Esophagus squamous epithelium (tissue), 5 donors: ENCODE results near the gene EDEM3. TPM values are rescaled to one million over a fixed set of nuclear protein-coding genes. Genes with fewer than 3 reads are reported as not detected.

ENCODE experiments used
- DNase-seq: peaks from one replicate; lab custom pipeline; 2025; lab: John Stamatoyannopoulos, UW
- H3K27ac ChIP-seq, 4 donors: fragments of 200-600 bp; sonication (generic); one replicate each; pipeline ENCODE4 v1.5.1; 2016 to 2019; ENCODE audit warnings: mild to moderate bottlenecking in 1 of 4
- H3K27me3 ChIP-seq, 4 donors: fragments of 200-600 bp; sonication (generic); 1 replicate in 3 of 4; 2 replicates in 1 of 4; pipeline versions ENCODE4 v1.5.1 to v1.6.0; 2017 to 2021; ENCODE audit warnings: antibody characterized with exemption in 1 of 4
- H3K36me3 ChIP-seq, 3 donors: fragments of 200-600 bp; sonication (generic); one replicate each; pipeline ENCODE4 v1.5.1; 2016 to 2019
- H3K4me1 ChIP-seq, 3 donors: fragments of 200-600 bp; sonication (generic); one replicate each; pipeline ENCODE4 v1.5.1; 2017 to 2019
- H3K4me3 ChIP-seq, 4 donors: fragments of 200-600 bp; sonication (generic); 1 replicate in 3 of 4; 2 replicates in 1 of 4; pipeline ENCODE4 v1.5.1; 2016 to 2019; ENCODE audit warnings: mild to moderate bottlenecking in 2 of 4, moderate library complexity in 1 of 4
- H3K9me3 ChIP-seq, 3 donors: fragments of 200-600 bp; sonication (generic); one replicate each; pipeline ENCODE4 v1.5.1; 2016 to 2019
- POLR2A ChIP-seq, 4 donors: fragments of 450-650 bp; IDR thresholded peaks; one replicate each; pipeline ENCODE4 v1.6.1; 2017; ENCODE audit warnings: antibody characterized with exemption in 4 of 4, mild to moderate bottlenecking in 4 of 4, moderate library complexity in 3 of 4
- WGBS, 2 donors: methylation state at CpG; one replicate each; pipeline ENCODE4 v1.1.5; 2018; 5-methylcytosine and 5-hydroxymethylcytosine counted together
- intact Hi-C: fragments of 100-400 bp; cut with DNase I; formaldehyde crosslinking; loops from one replicate; pipeline ENCODE4 v1.15.0; 2022
- total RNA-seq, 4 donors: library from RNA; depleted of rRNA; stranded (reverse); fragments of >200 nt; gene quantifications; one replicate each; pipeline ENCODE4 v1.1.0, GENCODE V29; 2016
- TF ChIP-seq, protein P1 (sequence below), 6 experiments: fragments of 450-650 bp in 4 of 6; fragments of 200-600 bp in 2 of 6; sonication (generic) in 2 of 6; IDR thresholded peaks; one replicate each; pipeline ENCODE4 v1.5.1; 2016 to 2019; ENCODE audit warnings: antibody characterized with exemption in 6 of 6, mild to moderate bottlenecking in 4 of 6, moderate library complexity in 4 of 6
- donor health status: DM: yes; HTN: yes; CAD: no.

Gene EDEM3
- total RNA-seq, 4 donors from 2014 or later = 13.4 to 22.6 (median 20.9) TPM

DNA sequence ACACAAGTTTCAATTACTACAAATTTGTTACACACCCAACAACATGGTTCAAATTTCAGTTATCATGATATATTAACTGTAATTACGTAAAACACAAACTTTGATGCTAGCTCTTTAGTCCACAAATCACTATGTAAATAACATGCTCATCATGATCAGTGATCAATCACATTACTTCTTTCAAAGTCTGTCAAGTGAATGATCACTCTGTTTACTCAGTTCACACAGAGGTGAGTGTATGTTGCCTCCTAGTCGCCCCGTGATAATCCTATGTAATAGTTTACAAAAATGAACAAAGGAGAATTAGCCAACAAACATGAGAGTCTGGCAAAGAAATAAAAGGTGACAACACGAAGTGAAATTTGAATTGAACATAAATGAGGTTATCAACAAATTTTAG lies 14.3 kb downstream of the EDEM3 start:
- 37 to 72% methylated on average over 4 of the region's 4 CpGs for WGBS, 2 donors
- Histone ChIP-seq H3K9me3 (no peaks in the 10 kb centered on the region), H3K4me3 (no peak overlapping the region), H3K4me1 (peaks cover 0 to 6% (median 0%) of the 10 kb centered on the region in 3 donors), H3K27me3 (no peaks in the 10 kb centered on the region), H3K36me3 (peaks cover 0 to 20% (median 0%) of the 10 kb centered on the region in 3 donors), H3K27ac (no peak overlapping the region)
- intact Hi-C loops = no loop called here
- TF ChIP-seq POLR2A (IDR thresholded peaks at IDR 0.05) = no peak
- TF ChIP-seq, protein P1, sequence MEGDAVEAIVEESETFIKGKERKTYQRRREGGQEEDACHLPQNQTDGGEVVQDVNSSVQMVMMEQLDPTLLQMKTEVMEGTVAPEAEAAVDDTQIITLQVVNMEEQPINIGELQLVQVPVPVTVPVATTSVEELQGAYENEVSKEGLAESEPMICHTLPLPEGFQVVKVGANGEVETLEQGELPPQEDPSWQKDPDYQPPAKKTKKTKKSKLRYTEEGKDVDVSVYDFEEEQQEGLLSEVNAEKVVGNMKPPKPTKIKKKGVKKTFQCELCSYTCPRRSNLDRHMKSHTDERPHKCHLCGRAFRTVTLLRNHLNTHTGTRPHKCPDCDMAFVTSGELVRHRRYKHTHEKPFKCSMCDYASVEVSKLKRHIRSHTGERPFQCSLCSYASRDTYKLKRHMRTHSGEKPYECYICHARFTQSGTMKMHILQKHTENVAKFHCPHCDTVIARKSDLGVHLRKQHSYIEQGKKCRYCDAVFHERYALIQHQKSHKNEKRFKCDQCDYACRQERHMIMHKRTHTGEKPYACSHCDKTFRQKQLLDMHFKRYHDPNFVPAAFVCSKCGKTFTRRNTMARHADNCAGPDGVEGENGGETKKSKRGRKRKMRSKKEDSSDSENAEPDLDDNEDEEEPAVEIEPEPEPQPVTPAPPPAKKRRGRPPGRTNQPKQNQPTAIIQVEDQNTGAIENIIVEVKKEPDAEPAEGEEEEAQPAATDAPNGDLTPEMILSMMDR (IDR thresholded peaks at IDR 0.05) = no peak
- DNase-seq = no peak

GRCh38 chr1:184739796-184740195 lies 14.9 kb downstream of the EDEM3 start:
- no peak for DNase-seq
- Histone ChIP-seq H3K27me3 (no peaks in the 10 kb centered on the region), H3K36me3 (peaks cover 0 to 25% (median 4%) of the 10 kb centered on the region in 3 donors), H3K27ac (no peak overlapping the region), H3K4me1 (peaks cover 0 to under 1% (median 0%) of the 10 kb centered on the region in 3 donors), H3K9me3 (no peaks in the 10 kb centered on the region), H3K4me3 (no peak overlapping the region)
- TF ChIP-seq POLR2A (IDR thresholded peaks at IDR 0.05) = no peak
- TF ChIP-seq, protein P1 (IDR thresholded peaks at IDR 0.05) = no peak
- intact Hi-C loops = no loop called here
- WGBS, 2 donors = 77 to 81% methylated on average over 4 of the region's 4 CpGs

- Histone ChIP-seq H3K9me3 (no peaks in the 10 kb centered on the region), H3K27me3 (no peaks in the 10 kb centered on the region), H3K36me3 (peaks cover 0 to 32% (median 6%) of the 10 kb centered on the region in 3 donors), H3K27ac (no peak overlapping the region), H3K4me3 (no peak overlapping the region), H3K4me1 (no peaks in the 10 kb centered on the region)
- 100% methylated on average over 1 of the region's 1 CpG for WGBS, 2 donors
- intact Hi-C loops = no loop called here
- no peak for DNase-seq
- TF ChIP-seq POLR2A (IDR thresholded peaks at IDR 0.05) = no peak
- TF ChIP-seq, protein P1 (IDR thresholded peaks at IDR 0.05) = no peak
Observed at GRCh38 chr1:184739070-184739469, 15.6 kb downstream of the EDEM3 start.

GRCh38 chr1:184734980-184735379 lies 19.7 kb downstream of the EDEM3 start:
- no peak for DNase-seq
- peaks cover 4 to 69% (median 6%) of the 10 kb centered on the region in 3 donors for H3K36me3 ChIP-seq
- intact Hi-C loops = no loop called here

GRCh38 chr1:184724843-184725242 lies 29.8 kb downstream of the EDEM3 start:
- H3K36me3 ChIP-seq = peaks cover 0 to 85% (median 0%) of the 10 kb centered on the region in 3 donors
- no peak overlapping the region for H3K27ac ChIP-seq

More at GRCh38 chr1:184734980-184735379, 19.7 kb downstream of the EDEM3 start:
- no peak for TF ChIP-seq POLR2A (IDR thresholded peaks at IDR 0.05)
- TF ChIP-seq, protein P1 (IDR thresholded peaks at IDR 0.05) = no peak
- Histone ChIP-seq H3K4me1 (no peaks in the 10 kb centered on the region), H3K4me3 (no peak overlapping the region), H3K9me3 (no peaks in the 10 kb centered on the region), H3K27ac (no peak overlapping the region), H3K27me3 (no peaks in the 10 kb centered on the region)

More at GRCh38 chr1:184724843-184725242, 29.8 kb downstream of the EDEM3 start:
- WGBS, 2 donors = 91 to 97% methylated on average over 3 of the region's 3 CpGs
- no peak for DNase-seq
- Histone ChIP-seq H3K9me3 (no peaks in the 10 kb centered on the region), H3K4me3 (no peak overlapping the region), H3K27me3 (no peaks in the 10 kb centered on the region), H3K4me1 (peaks cover 0 to 3% (median 0%) of the 10 kb centered on the region in 3 donors)
- TF ChIP-seq, protein P1 (IDR thresholded peaks at IDR 0.05) = no peak
- intact Hi-C loops = no loop called here
